Left lung (tissue), 10 donors: ENCODE data around the gene BCAS3. TPM values are rescaled to one million over a fixed set of nuclear protein-coding genes. Genes with fewer than 3 reads are reported as not detected.

Experiments
- ATAC-seq: fragments of 200-7000 bp; cut with Tn5 transposase; one replicate; pipeline ENCODE4 v1.9.1; 2020; ENCODE audit warnings: moderate library complexity
- DNase-seq, 4 donors: peaks; one replicate each; pipeline ENCODE4 v3.0.0-alpha.2; 2013 to 2020
- H3K27ac ChIP-seq, 2 donors: fragments of 200-600 bp; sonication (generic) in 1 of 2; one replicate each; pipeline versions ENCODE4 v1.5.0 to v1.8.0; 2020 to 2021
- H3K27me3 ChIP-seq, 2 donors: fragments of 200-600 bp; sonication (generic) in 1 of 2; one replicate each; pipeline versions ENCODE4 v1.5.0 to v1.8.0; 2020 to 2021
- H3K36me3 ChIP-seq, 2 donors: fragments of 200-600 bp; sonication (generic) in 1 of 2; one replicate each; pipeline versions ENCODE4 v1.5.0 to v1.8.0; 2020 to 2021
- H3K4me1 ChIP-seq, 2 donors: fragments of 200-600 bp; one replicate each; pipeline ENCODE4 v1.8.0; 2021
- H3K4me3 ChIP-seq, 2 donors: fragments of 200-600 bp; sonication (generic) in 1 of 2; one replicate each; pipeline versions ENCODE4 v1.5.0 to v1.8.0; 2020 to 2021; ENCODE audit warnings: mild to moderate bottlenecking in 1 of 2
- H3K9me3 ChIP-seq, 2 donors: fragments of 200-600 bp; sonication (generic) in 1 of 2; one replicate each; pipeline versions ENCODE4 v1.5.0 to v1.8.0; 2020 to 2021
- intact Hi-C, 2 donors: fragments of 100-400 bp; cut with DNase I; formaldehyde crosslinking; loops; one replicate each; pipeline versions ENCODE4 v1.11.2 to v1.14.2; 2022
- polyA plus RNA-seq, 6 donors: library from polyadenylated mRNA; unstranded; fragments of 120-200 nt; gene quantifications; one replicate each; pipeline ENCODE4 v1.2.1, GENCODE V29; 2013; ENCODE audit not compliant: insufficient read length in 6 of 6
- total RNA-seq, 2 donors: library from RNA; stranded (reverse); fragmentation: NEBNext Ultra II Directional; extraction: Animal tissue kit (Norgen Biotek cat#: 25700); gene quantifications; one replicate each; pipeline ENCODE4 v1.2.1, GENCODE V29; 2021
- TF ChIP-seq, protein P1 (sequence below), 2 donors: fragments of 200-600 bp; sonication (generic) in 1 of 2; IDR thresholded peaks; one replicate each; pipeline versions ENCODE4 v1.5.0 to v1.8.0; 2021; ENCODE audit warnings: antibody characterized with exemption in 2 of 2
- donor health status: DM: no; HTN: yes; CAD: no.
- donor health status: DM: no; HTN: no; CAD: no.

BCAS3 gene
- total and polyA plus RNA-seq, 8 donors, result 21.2 to 29.6 (median 28.0) TPM

- no peak for DNase-seq
- no peaks in the 10 kb centered on the region for H3K9me3 ChIP-seq
- ATAC-seq, result no peak
- TF ChIP-seq, protein P1, sequence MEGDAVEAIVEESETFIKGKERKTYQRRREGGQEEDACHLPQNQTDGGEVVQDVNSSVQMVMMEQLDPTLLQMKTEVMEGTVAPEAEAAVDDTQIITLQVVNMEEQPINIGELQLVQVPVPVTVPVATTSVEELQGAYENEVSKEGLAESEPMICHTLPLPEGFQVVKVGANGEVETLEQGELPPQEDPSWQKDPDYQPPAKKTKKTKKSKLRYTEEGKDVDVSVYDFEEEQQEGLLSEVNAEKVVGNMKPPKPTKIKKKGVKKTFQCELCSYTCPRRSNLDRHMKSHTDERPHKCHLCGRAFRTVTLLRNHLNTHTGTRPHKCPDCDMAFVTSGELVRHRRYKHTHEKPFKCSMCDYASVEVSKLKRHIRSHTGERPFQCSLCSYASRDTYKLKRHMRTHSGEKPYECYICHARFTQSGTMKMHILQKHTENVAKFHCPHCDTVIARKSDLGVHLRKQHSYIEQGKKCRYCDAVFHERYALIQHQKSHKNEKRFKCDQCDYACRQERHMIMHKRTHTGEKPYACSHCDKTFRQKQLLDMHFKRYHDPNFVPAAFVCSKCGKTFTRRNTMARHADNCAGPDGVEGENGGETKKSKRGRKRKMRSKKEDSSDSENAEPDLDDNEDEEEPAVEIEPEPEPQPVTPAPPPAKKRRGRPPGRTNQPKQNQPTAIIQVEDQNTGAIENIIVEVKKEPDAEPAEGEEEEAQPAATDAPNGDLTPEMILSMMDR (IDR thresholded peaks at IDR 0.05), result no peak
- intact Hi-C loops, result loop anchor here in 1 of 2 donors (10.0 kb wide), 1 partner anchor 129 kb away; no protein-coding TSS in a partner anchor
- no peaks in the 10 kb centered on the region for H3K27me3 ChIP-seq
- peak overlapping the region; percentile 23 to 58 for H3K27ac ChIP-seq
- H3K4me3 ChIP-seq, result no peak overlapping the region
- no peaks in the 10 kb centered on the region for H3K36me3 ChIP-seq
- peaks cover 9 to 22% of the 10 kb centered on the region in 2 donors for H3K4me1 ChIP-seq
These were observed 456.2 kb downstream of the BCAS3 start for GRCh38 chr17:61133853-61134252.

GRCh38 chr17:61134551-61135235, 457.0 kb downstream of the BCAS3 start:
- DNase-seq (no peak), ATAC-seq (no peak)
- H3K4me1 ChIP-seq, result peaks cover 9 to 22% of the 10 kb centered on the region in 2 donors
- no peaks in the 10 kb centered on the region for H3K9me3 ChIP-seq
- TF ChIP-seq, protein P1 (IDR thresholded peaks at IDR 0.05), result no peak
- H3K27ac ChIP-seq, result peak overlapping the region; percentile 58 to 59
- H3K4me3 ChIP-seq, result no peak overlapping the region
- H3K27me3 ChIP-seq, result no peaks in the 10 kb centered on the region
- H3K36me3 ChIP-seq, result no peaks in the 10 kb centered on the region
- intact Hi-C loops, result loop anchor here in 1 of 2 donors (10.0 kb wide), 1 partner anchor 130 kb away; no protein-coding TSS in a partner anchor

- no peak for ATAC-seq
- Histone ChIP-seq H3K4me3 (no peak overlapping the region), H3K4me1 (peaks cover 9 to 20% of the 10 kb centered on the region in 2 donors), H3K9me3 (no peaks in the 10 kb centered on the region), H3K27ac (peak overlapping the region; percentile 58 to 59), H3K27me3 (no peaks in the 10 kb centered on the region), H3K36me3 (no peaks in the 10 kb centered on the region)
- TF ChIP-seq, protein P1 (IDR thresholded peaks at IDR 0.05), result no peak
- intact Hi-C loops, result loop anchor here in 1 of 2 donors (10.0 kb wide), 1 partner anchor 131 kb away; no protein-coding TSS in a partner anchor
- peak in 1 of 4 donors; percentile 75 for DNase-seq
These were observed 458.1 kb downstream of the BCAS3 start for GRCh38 chr17:61135782-61136181.

- ATAC-seq, result no peak
- Histone ChIP-seq H3K4me3 (no peak overlapping the region), H3K27me3 (no peaks in the 10 kb centered on the region), H3K27ac (peak overlapping the region; percentile 58 to 59), H3K4me1 (peaks cover 9 to 20% of the 10 kb centered on the region in 2 donors), H3K36me3 (no peaks in the 10 kb centered on the region), H3K9me3 (no peaks in the 10 kb centered on the region)
- intact Hi-C loops, result loop anchor here in 1 of 2 donors (10.0 kb wide), 1 partner anchor 131 kb away; no protein-coding TSS in a partner anchor
- TF ChIP-seq, protein P1 (IDR thresholded peaks at IDR 0.05), result no peak
- no peak for DNase-seq
These were observed 458.6 kb downstream of the BCAS3 start for GRCh38 chr17:61136296-61136695.

DNA sequence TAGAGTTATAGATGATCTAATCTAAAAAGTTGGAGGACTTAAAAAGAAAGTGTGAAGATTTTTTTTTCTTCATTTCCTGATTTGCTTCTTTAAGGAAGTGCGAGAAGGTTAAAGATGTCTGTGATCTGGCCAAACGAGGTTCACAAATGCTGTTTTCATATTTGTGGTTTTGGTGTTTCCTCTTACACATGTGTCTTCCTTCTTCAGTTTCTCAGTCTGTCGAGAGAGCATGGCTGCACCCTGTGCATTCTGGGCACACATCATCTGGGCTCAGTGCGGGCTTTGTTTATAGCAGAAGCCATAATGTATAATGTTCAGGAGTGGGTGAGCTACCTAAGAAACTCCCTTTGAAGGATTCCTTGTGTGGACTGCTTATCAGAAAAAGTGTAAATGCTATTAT, 461.6 kb downstream of the BCAS3 start:
- Histone ChIP-seq H3K27ac (peak overlapping the region in 1 of 2 donors; percentile 62), H3K4me3 (no peak overlapping the region), H3K9me3 (no peaks in the 10 kb centered on the region), H3K27me3 (no peaks in the 10 kb centered on the region), H3K36me3 (no peaks in the 10 kb centered on the region), H3K4me1 (peaks cover 9 to 20% of the 10 kb centered on the region in 2 donors)
- TF ChIP-seq, protein P1 (IDR thresholded peaks at IDR 0.05), result no peak
- DNase-seq (peak in 1 of 4 donors; percentile 47), ATAC-seq (peak; percentile 84)
- intact Hi-C loops, result loop anchor here in 1 of 2 donors (10.0 kb wide), 1 partner anchor 134 kb away; no protein-coding TSS in a partner anchor
